Measurements from ENCODE around the gene KRTAP10-8.
"Not testable (repeated sequence)": the region's sequence is repeated elsewhere in the genome, so short reads cannot be mapped to it uniquely, and the experiment has no call there.

KRTAP10-8 gene

GRCh38 chr21:44658541-44658910 is 46.6 kb downstream of the KRTAP10-8 start:
- Histone ChIP-seq H3K4me2 (ENCODE audit: low read depth, low read length) (no peak overlapping the region), H3K9me2 (replicated peaks; ENCODE audit: insufficient read depth, low read length) (no peaks in the 10 kb centered on the region), H3K4me1 (ENCODE audit: low read length) (no peaks in the 10 kb centered on the region), H3K9me3 (replicated peaks; ENCODE audit: insufficient read depth, low read length) (no peaks in the 10 kb centered on the region), H4K20me1 (ENCODE audit: insufficient read depth, low read length) (no peaks in the 10 kb centered on the region), H3K27ac (ENCODE audit: low read length) (no peak overlapping the region), H3K9ac (ENCODE audit: low read length) (no peak overlapping the region), H3K79me2 (ENCODE audit: low read length) (no peaks in the 10 kb centered on the region), H3K27me3 (replicated peaks; ENCODE audit: insufficient read depth, low read length) (peaks cover 78% of the 10 kb centered on the region), H3F3A (ENCODE audit: insufficient read depth, low read length) (no peaks in the 10 kb centered on the region), H3K4me3 (ENCODE audit: low read length) (no peak overlapping the region), H2AFZ (ENCODE audit: low read length) (no peak overlapping the region), H3K36me3 (replicated peaks; ENCODE audit: insufficient read depth, low read length) (no peaks in the 10 kb centered on the region)
- no peak for DNase-seq
- TF ChIP-seq EZH2phosphoT487 (IDR thresholded peaks at IDR 0.05; ENCODE audit: low read length) (no peak), CTCF (IDR thresholded peaks at IDR 0.05; ENCODE audit: low read length) (no peak), EZH2 (optimal IDR thresholded peaks at IDR 0.05; ENCODE audit: low read depth, low read length) (no peak)

GRCh38 chr21:44658913-44659595 is 47.2 kb downstream of the KRTAP10-8 start:
- Histone ChIP-seq H3K4me3 (ENCODE audit: low read length) (no peak overlapping the region), H3F3A (ENCODE audit: insufficient read depth, low read length) (no peaks in the 10 kb centered on the region), H3K27ac (ENCODE audit: low read length) (no peak overlapping the region), H3K27me3 (replicated peaks; ENCODE audit: insufficient read depth, low read length) (peaks cover 78% of the 10 kb centered on the region), H3K79me2 (ENCODE audit: low read length) (no peaks in the 10 kb centered on the region), H3K36me3 (replicated peaks; ENCODE audit: insufficient read depth, low read length) (no peaks in the 10 kb centered on the region), H2AFZ (ENCODE audit: low read length) (no peak overlapping the region), H3K9ac (ENCODE audit: low read length) (no peak overlapping the region), H3K9me3 (replicated peaks; ENCODE audit: insufficient read depth, low read length) (no peaks in the 10 kb centered on the region), H3K4me1 (ENCODE audit: low read length) (no peaks in the 10 kb centered on the region), H3K4me2 (ENCODE audit: low read depth, low read length) (no peak overlapping the region), H4K20me1 (ENCODE audit: insufficient read depth, low read length) (no peaks in the 10 kb centered on the region), H3K9me2 (replicated peaks; ENCODE audit: insufficient read depth, low read length) (no peaks in the 10 kb centered on the region)
- no peak for DNase-seq
- TF ChIP-seq EZH2phosphoT487 (IDR thresholded peaks at IDR 0.05; ENCODE audit: low read length) (no peak), EZH2 (optimal IDR thresholded peaks at IDR 0.05; ENCODE audit: low read depth, low read length) (no peak), CTCF (IDR thresholded peaks at IDR 0.05; ENCODE audit: low read length) (no peak)

- H3K4me2 ChIP-seq (ENCODE audit: low read depth, low read length); H3K36me3 ChIP-seq (replicated peaks; ENCODE audit: insufficient read depth, low read length): not testable (repeated sequence)
Observed at GRCh38 chr21:44661567-44661966, 49.7 kb downstream of the KRTAP10-8 start.

More at GRCh38 chr21:44661567-44661966, 49.7 kb downstream of the KRTAP10-8 start:
- not testable (repeated sequence) for H3K4me3 ChIP-seq (ENCODE audit: low read length); H2AFZ ChIP-seq (ENCODE audit: low read length); H3K27ac ChIP-seq (ENCODE audit: low read length); H3K79me2 ChIP-seq (ENCODE audit: low read length); DNase-seq; H3K9me2 ChIP-seq (replicated peaks; ENCODE audit: insufficient read depth, low read length); H4K20me1 ChIP-seq (ENCODE audit: insufficient read depth, low read length); H3K9ac ChIP-seq (ENCODE audit: low read length); H3F3A ChIP-seq (ENCODE audit: insufficient read depth, low read length); H3K9me3 ChIP-seq (replicated peaks; ENCODE audit: insufficient read depth, low read length); H3K4me1 ChIP-seq (ENCODE audit: low read length)
- H3K27me3 ChIP-seq (replicated peaks; ENCODE audit: insufficient read depth, low read length): peaks cover 86% of the 10 kb centered on the region

Measured in MM.1S (cell line).